Measurements from ENCODE around the gene KCNC1. TPM values are rescaled to one million over a fixed set of nuclear protein-coding genes. Genes with fewer than 3 reads are reported as not detected.

The KCNC1 gene
- total RNA-seq: not detected

- H3K27me3 ChIP-seq: peaks cover 0 to 85% (median 33%) of the 10 kb centered on the region in 4 donors
- intact Hi-C loops (cut with DNase I): no loop called here
- peaks cover 10 to 37% (median 30%) of the 10 kb centered on the region in 4 donors for H3K4me1 ChIP-seq
- TF ChIP-seq EP300 (IDR thresholded peaks at IDR 0.05) (no peak), CTCF (IDR thresholded peaks at IDR 0.05) (no peak), POLR2AphosphoS5 (IDR thresholded peaks at IDR 0.05) (no peak), POLR2A (IDR thresholded peaks at IDR 0.05; ENCODE audit: low read depth) (no peak)
- 7% methylated on average over 3 of the region's 66 CpGs for WGBS
- no peaks in the 10 kb centered on the region for H3K36me3 ChIP-seq
- no peaks in the 10 kb centered on the region for H3K9me3 ChIP-seq
- no peak for DNase-seq (ENCODE audit: extremely low spot score)
- H3K4me3 ChIP-seq: peak within 1 kb of the TSS; percentile 53 to 59 (median 54)
- H3K27ac ChIP-seq (replicated peaks in 1 of 4): no peak within 1 kb of the TSS
Measured at GRCh38 chr11:17734418-17734911, at the start of gene KCNC1. Gene KCNC1, plus strand, starts transcription at chr11:17734781. Its CDS starts 1,222 bp downstream, at chr11:17736003.

GRCh38 chr11:17686231-17686980 lies 48.2 kb upstream of the KCNC1 start:
- intact Hi-C loops (cut with DNase I): no loop called here
- WGBS: 18% methylated on average over 7 of the region's 8 CpGs
- peaks cover 0 to 18% (median 0%) of the 10 kb centered on the region in 4 donors for H3K27me3 ChIP-seq
- H3K27ac ChIP-seq (replicated peaks in 1 of 4): no peak overlapping the region
- H3K4me3 ChIP-seq: no peak overlapping the region
- H3K4me1 ChIP-seq: no peaks in the 10 kb centered on the region
- H3K36me3 ChIP-seq: no peaks in the 10 kb centered on the region
- peak; percentile 86 for DNase-seq (ENCODE audit: extremely low spot score)
- H3K9me3 ChIP-seq: no peaks in the 10 kb centered on the region
- TF ChIP-seq CTCF (IDR thresholded peaks at IDR 0.05): no peak
- no peak for TF ChIP-seq EP300 (IDR thresholded peaks at IDR 0.05)
- TF ChIP-seq POLR2AphosphoS5 (IDR thresholded peaks at IDR 0.05): no peak
- TF ChIP-seq POLR2A (IDR thresholded peaks at IDR 0.05; ENCODE audit: low read depth): no peak

- Histone ChIP-seq H3K27ac (replicated peaks in 1 of 4) (no peak overlapping the region), H3K27me3 (peaks cover 0 to 32% (median 0%) of the 10 kb centered on the region in 4 donors), H3K36me3 (no peaks in the 10 kb centered on the region), H3K4me3 (no peak overlapping the region), H3K9me3 (no peaks in the 10 kb centered on the region), H3K4me1 (no peaks in the 10 kb centered on the region)
- TF ChIP-seq POLR2A (IDR thresholded peaks at IDR 0.05; ENCODE audit: low read depth) (no peak), CTCF (IDR thresholded peaks at IDR 0.05) (no peak), EP300 (IDR thresholded peaks at IDR 0.05) (no peak), POLR2AphosphoS5 (IDR thresholded peaks at IDR 0.05) (no peak)
- peak; percentile 89 for DNase-seq (ENCODE audit: extremely low spot score)
- 89% methylated on average over 17 of the region's 18 CpGs for WGBS
- intact Hi-C loops (cut with DNase I): no loop called here
Measured at GRCh38 chr11:17687946-17688670, 46.5 kb upstream of the KCNC1 start.

GRCh38 chr11:17691550-17691949 lies 43.0 kb upstream of the KCNC1 start:
- no peak overlapping the region for H3K4me3 ChIP-seq
- DNase-seq (ENCODE audit: extremely low spot score): no peak
- no peaks in the 10 kb centered on the region for H3K9me3 ChIP-seq
- H3K36me3 ChIP-seq: no peaks in the 10 kb centered on the region
- peaks cover 0 to 7% (median 0%) of the 10 kb centered on the region in 4 donors for H3K4me1 ChIP-seq
- intact Hi-C loops (cut with DNase I): no loop called here
- peaks cover 0 to 53% (median 16%) of the 10 kb centered on the region in 4 donors for H3K27me3 ChIP-seq
- TF ChIP-seq POLR2A (IDR thresholded peaks at IDR 0.05; ENCODE audit: low read depth): no peak
- no peak for TF ChIP-seq EP300 (IDR thresholded peaks at IDR 0.05)
- no peak for TF ChIP-seq CTCF (IDR thresholded peaks at IDR 0.05)
- TF ChIP-seq POLR2AphosphoS5 (IDR thresholded peaks at IDR 0.05): no peak
- no peak overlapping the region for H3K27ac ChIP-seq (replicated peaks in 1 of 4)
- WGBS: 66% methylated on average over 2 of the region's 2 CpGs

All from esophagus muscularis mucosa (tissue), 4 donors.